Measurements from ENCODE around the gene MRPS18A.

Gene MRPS18A

DNA sequence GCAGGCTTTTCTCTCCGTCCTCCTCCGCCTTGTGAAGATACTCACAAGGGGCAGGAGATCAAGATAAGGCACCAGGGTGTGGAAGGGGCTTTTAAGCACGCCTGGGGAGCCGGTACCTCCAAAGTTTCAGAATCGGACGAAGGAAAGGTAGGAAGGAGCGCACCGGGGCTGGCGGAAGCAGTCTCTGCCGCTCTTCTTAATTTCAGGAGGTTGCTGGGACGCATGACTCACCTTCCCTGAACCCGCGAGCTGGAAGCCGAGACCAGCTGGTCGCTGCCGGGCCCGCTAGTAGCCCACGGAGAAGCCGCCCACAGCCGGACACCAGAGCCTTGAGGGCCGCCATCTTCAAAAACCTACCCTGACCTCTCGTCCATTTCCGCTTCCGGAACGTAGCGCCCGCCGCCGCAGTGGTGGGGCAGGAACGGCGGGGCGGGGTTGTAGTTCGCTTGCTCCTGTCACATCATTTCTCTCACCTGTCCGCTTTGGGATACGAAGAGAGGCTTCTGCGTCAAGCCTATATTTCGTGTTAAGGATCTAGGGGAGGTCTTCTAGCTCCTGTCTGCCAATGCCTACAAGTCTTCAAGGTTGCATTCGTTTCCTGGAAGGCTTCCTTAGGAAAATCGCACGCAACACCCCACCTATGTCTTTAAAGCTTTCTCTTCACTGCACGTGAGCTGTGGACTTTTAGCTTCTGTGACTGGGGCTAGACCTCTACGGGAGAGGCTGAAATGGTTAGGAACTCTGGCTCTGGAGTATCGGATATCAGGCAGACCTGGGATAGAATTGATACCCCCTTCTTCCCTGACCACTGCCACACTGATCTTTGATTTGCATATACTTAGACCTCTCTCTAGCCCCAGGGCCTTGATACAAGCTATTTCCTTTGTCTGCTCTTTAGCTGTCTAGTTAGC lies at the start of gene MRPS18A:
MRPS18A (minus strand) TSS at position 355 of the 911 bp plus-strand sequence; CDS start at position 343, 12 bp downstream.
- peak; percentile 95 to 97 for ATAC-seq

- no peak for ATAC-seq
Measured at GRCh38 chr6:43736844-43737243, 49.3 kb upstream of the MRPS18A start.

DNA sequence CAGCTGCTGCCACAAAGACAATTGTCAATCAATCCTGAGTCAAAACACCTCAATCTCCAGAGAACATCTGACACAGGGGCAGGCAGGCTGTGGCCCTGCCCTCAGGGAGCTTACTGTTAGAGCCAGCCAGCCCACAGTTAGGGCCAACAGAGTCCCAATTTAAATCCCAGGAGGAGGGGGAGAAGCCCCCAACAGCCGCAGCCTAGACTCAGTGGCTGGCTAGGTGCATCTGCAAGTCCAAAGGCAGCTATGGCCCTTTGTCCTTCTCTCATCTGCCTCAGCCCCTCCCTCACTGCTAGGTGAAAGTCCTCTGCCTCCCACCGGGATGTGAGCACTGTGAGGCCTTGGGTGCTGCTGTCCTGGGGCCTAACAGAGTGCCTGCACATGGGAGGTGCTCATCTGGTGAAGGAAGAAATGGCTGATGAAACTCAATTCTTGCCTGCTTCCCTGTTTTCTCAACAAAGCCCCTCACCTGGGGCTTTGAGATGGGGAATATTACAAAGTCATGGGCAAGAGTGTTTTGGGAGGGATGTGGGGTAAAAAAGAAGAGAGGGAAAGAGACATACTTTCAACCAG lies 48.7 kb upstream of the MRPS18A start:
- no peak for ATAC-seq

DNA sequence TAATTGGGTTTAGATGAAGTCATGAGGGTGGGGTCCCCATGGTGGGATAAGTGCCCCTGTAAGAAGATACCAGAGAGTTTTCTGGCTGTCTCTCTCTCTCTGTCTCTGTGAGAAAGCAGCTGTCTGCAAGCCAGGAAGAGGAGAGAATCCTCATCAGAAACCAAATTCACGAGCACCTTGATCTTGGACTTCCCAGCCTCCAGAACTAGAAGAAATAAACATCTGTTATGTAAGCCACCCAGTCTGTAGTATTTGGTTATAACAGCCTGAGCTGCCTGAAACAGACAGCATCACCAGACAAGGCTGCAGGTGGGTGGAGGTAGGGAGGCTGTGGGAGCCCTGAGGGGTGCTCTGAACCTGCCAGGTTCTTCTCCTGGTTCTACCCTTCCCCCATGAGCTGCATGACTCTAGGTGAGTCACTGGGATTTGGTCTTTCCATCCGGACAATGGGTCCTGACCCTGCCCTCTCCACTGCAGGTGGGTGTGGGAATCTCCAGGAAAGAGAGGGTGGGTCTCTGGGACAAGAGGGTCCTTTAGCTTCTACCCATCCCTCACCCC lies 48.1 kb upstream of the MRPS18A start:
- no peak for ATAC-seq

DNA sequence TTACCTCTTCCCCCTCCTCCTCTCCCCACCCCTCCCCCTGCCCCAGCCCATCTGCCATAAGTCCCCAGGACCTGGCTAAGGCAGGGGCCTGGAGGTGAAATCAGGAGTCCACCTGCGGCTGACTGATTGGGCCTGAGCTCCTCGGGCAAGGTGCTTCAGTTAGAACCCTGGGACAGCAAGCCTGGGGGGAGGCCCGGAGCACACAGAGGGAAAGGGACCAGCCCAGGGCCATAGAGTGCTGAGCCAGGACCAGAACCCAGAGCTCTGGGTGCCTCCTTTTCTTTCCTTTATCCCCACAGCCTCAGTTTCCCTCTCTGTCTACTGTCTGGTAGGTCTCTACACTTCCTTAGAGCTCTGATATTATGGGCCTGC lies 46.7 kb upstream of the MRPS18A start:
- no peak for ATAC-seq

DNA sequence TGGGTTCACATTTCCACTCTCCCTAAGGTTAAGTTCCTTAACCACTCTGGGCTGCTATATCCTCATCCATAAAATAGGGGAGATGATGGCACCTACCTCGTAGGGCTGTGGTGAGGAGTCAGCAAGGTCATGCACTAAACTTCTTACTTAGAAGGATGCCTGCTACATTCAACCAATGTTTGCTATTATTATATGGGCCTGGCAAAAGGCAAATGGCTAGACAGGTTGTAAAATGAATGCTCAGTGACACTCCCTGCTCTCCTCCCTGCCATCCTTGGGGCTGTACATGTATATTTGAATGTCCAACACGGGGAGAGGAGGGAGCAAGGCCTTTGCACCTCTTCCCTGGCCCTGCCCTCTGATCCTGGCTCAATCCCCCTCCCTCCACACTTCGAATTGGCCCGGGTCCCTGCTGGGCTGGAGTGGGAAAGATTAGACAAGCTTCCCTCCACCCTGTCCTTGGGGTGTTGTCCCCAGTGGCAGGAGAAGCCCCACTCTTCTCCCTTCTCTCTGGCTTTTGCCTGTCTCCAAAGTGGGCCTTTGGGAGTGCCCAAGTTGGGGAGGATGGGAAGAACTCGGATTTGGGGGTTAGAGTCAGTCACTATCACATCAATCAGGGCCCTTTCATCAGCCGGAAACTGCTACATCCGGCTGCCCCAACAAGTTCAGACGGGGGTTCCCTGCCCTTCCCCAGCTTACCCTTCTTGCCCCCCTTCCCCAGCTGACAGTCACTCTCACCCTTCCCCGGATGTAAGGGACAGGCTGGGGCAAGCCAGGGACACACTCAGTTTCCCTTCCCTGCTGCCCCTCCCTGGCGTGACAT lies 46.1 kb upstream of the MRPS18A start:
- ATAC-seq = peak; percentile 44 to 85

DNA sequence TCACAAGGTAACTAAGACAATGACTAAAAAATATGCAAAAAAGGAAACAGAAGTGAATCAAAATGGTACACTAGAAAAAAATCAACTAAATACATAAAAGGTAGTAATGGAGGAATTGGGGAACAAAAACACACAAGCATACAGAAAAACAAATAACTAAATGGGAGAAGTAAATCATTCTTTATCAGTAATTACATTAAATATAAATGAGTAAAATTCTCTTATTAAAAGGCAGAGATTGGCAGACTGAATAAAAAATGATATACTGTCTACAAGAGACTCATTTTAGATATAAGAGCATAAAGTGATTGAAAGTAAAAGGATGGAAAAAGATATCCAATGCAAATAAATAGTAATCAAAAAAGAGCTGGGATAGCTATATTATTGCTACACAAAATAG lies 43.0 kb upstream of the MRPS18A start:
- ATAC-seq = no peak

DNA sequence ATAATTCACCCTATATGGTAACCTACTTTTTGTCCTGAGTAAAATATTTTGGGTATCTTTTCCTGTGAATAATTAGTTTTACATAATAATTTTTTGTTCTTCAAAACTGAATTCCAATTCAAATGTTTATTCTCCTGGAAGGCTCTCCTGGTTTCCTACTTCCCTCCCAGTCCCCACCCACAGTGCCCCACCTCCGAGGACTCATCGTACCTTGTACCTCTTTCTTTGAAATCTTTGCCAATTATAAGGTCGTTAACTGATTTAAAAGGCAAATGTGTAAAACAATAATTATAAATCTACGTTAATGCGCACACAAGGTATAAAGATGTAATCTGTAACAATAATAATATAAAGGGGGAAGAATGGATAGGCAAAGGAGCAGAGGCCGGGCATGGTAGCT lies 41.9 kb upstream of the MRPS18A start:
- no peak for ATAC-seq

DNA sequence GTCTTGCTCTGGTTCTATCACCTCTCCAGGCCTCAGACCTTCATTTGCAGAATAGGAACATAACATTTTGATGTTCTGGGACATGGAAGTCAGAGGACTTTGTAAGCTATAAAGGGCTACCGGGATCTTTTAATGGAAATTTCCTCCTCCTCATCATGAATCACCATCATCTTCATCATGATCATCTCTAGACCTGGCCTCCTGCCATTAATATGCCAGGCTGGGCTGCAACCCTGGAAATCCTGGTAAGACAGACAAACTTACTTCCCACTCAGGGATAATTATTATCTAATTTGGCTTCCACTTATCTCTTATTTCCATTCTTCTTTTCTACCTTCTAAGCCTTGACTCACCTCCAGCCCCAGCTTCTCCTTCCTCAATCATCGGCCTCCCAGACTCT lies 41.0 kb upstream of the MRPS18A start:
- ATAC-seq = no peak

- ATAC-seq = no peak
Measured at GRCh38 chr6:43727634-43728033, 40.0 kb upstream of the MRPS18A start.

DNA sequence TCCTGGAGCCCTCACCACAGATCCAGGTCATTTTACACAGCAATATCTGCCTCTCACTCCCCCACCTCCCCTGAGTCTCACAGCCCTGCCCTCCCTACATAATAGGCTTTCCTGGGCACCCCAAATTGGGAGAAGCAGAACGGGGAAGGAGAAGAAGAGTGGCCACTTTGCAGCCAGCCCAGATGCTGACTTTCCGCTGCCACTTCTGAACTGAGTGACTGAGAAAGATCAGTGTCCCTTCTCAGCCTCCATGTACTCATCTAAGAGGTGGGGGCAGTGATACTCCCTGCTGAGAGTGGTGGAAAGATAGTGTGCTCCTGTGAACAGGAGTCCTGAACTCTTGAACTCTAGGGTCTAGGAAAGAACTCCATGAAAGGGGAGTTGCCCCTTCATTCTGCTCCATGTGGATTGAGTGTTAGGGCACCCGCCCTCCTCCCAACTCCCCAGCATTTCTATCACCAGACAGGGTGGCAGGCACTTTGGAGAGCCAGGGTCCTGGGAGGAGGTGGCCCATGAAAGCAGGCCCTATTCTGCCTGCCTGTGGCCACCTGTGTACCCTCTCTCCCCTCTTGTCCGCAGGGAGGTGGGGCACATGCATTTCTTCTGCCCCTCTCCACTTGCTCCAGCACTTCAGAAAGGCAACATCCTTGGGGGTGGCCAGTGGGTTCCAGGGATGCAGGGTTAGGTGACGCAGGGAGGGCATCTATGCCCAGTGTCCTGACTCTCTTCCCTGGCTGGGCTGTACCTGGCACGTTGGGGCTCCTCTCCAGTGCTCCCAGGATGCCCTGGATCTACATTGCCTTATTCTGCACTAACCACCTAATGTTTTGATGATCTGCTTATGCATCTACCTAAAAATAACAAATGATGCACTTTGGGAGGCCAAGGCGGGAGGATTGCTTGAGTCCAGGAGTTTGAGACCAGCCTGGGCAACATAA lies 38.3 kb upstream of the MRPS18A start:
- no peak for ATAC-seq

- peak; percentile 78 to 85 for ATAC-seq
Measured at GRCh38 chr6:43724914-43725642, 37.5 kb upstream of the MRPS18A start.

- no peak for ATAC-seq
Measured at GRCh38 chr6:43724354-43724753, 36.8 kb upstream of the MRPS18A start.

GRCh38 chr6:43723737-43724295 lies 36.2 kb upstream of the MRPS18A start:
- ATAC-seq = peak; percentile 62 to 68

DNA sequence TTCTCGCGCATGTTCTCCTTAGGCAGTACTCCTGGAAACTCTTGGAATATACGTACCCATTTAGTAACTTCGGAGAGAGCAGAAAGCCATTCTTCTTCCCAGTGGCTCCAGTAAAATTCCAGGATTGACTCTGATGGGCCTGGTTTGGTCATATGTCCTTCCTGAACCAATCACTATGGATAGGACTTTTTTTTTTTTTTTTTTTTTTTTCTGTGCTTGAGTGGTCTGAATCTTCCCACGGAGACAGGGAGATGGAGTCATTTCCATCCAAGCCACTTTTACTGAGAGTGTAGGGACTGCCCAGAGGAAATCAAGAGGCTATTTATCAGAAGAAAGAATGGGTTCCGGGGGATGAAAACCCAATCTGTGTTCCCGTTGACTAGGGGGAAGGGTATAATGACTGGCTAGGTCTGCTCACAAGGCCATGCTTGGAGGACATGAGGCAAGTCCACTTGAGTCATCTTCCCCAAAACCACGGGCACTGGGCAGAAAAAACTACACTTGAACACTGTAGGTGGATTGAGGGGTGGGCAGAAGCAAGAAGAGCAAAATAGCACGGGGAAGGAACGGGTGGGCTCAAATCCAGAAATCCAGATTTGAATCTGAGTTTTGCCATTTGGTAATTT lies 35.4 kb upstream of the MRPS18A start:
- ATAC-seq = no peak

- ATAC-seq = no peak
Measured at GRCh38 chr6:43720999-43721398, 33.4 kb upstream of the MRPS18A start.

DNA sequence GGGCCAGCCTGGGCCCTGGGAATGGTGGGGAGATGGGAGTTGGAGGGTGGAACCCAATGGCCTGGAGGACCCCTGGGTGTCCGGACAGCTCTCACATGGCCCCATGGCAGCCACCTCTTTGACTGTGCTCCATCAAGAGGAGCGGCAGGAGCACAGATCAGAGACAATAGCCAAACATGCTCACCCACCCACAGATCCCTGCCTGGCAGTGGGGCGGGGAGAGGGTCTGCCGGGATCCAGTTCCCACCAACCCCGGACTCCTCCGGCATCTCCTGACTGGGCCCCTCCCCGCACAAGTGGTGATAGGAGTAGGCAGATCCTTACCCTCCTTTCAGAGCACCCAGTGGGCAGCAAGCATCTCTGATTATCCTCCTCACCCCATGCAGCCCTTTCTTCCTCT lies 31.9 kb upstream of the MRPS18A start:
- ATAC-seq = no peak

GRCh38 chr6:43718387-43719105 lies 31.0 kb upstream of the MRPS18A start:
- ATAC-seq = no peak

DNA sequence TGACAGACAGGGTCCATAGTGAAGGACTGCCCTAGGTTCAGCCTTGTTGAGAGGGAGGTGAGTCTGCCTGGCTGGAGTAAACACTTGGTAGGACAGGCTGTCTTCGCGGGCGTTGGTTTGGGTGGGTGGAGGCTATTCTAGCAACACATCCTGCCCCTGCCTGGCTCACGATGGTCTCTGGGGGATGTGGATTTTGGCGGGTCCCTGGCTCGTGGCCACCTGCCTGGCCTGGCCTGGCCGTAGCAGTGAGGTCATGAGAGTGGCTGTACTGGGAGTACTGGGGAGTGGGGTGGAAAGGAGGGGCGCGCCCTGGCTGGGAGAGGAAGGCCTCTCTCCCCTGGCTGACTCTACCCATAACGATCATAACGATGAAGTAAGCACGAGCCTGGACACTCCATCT lies 30.2 kb upstream of the MRPS18A start:
- ATAC-seq = no peak

GRCh38 chr6:43717389-43717788 lies 29.8 kb upstream of the MRPS18A start:
- no peak for ATAC-seq

All from activated CD4-positive, CD25-positive, alpha-beta regulatory T cell treated with anti-CD3 and anti-CD28 coated beads, Interleukin-2, amount 50 U/mL, for 24 hours (primary cell).